Measurements from ENCODE around the gene ITGAD. TPM values are rescaled to one million over a fixed set of nuclear protein-coding genes. Genes with fewer than 3 reads are reported as not detected.

The ITGAD gene
- total and polyA plus RNA-seq, 5 experiments from 2014 or later, result 0.52 TPM; not detected in 4

Other genes starting within 250 kb of the ITGAD start
- gene PRSS36, start 243.3 kb upstream of the ITGAD start, total RNA-seq, result under 1 TPM; 0.63 to 0.83 TPM
- 1 to 10 TPM in 2 of 3 donors, under 1 TPM in 1; 0.79 to 3.5 (median 1.4) TPM for gene PRSS36, start 243.3 kb upstream of the ITGAD start, polyA plus RNA-seq
- gene FUS, start 213.2 kb upstream of the ITGAD start, total RNA-seq, result 100 to 1,000 TPM; 607 to 637 TPM
- gene FUS, start 213.2 kb upstream of the ITGAD start, polyA plus RNA-seq, result 100 to 1,000 TPM; 118 to 163 (median 149) TPM
- gene PYCARD, start 190.6 kb upstream of the ITGAD start, total RNA-seq, result 10 to 100 TPM; 22.0 to 22.2 TPM
- gene PYCARD, start 190.6 kb upstream of the ITGAD start, polyA plus RNA-seq, result 10 to 100 TPM; 39.3 to 65.2 (median 39.7) TPM
- not detected for gene TRIM72, start 179.2 kb upstream of the ITGAD start, total RNA-seq
- not detected for gene TRIM72, start 179.2 kb upstream of the ITGAD start, polyA plus RNA-seq
- gene PYDC1, start 176.2 kb upstream of the ITGAD start, total RNA-seq, result not detected
- not detected for gene PYDC1, start 176.2 kb upstream of the ITGAD start, polyA plus RNA-seq
- 1 to 10 TPM; 1.5 to 1.8 TPM for gene ITGAM, start 133.4 kb upstream of the ITGAD start, total RNA-seq
- gene ITGAM, start 133.4 kb upstream of the ITGAD start, polyA plus RNA-seq, result 1 to 10 TPM in 1 of 3 donors, under 1 TPM in 2; 0.21 to 6.5 (median 0.77) TPM
- gene ITGAX, start 38.2 kb upstream of the ITGAD start, total RNA-seq, result under 1 TPM; 0.80 to 0.88 TPM
- gene ITGAX, start 38.2 kb upstream of the ITGAD start, polyA plus RNA-seq, result 1 to 10 TPM in 1 of 3 donors, under 1 TPM in 2; 0.03 to 1.1 (median 0.06) TPM
- gene COX6A2, start 35.0 kb downstream of the ITGAD start, total RNA-seq, result not detected
- gene COX6A2, start 35.0 kb downstream of the ITGAD start, polyA plus RNA-seq, result not detected
- gene ZNF843, start 49.5 kb downstream of the ITGAD start, total RNA-seq, result under 1 TPM; 0.38 to 0.49 TPM
- gene ZNF843, start 49.5 kb downstream of the ITGAD start, polyA plus RNA-seq, result under 1 TPM in 2 of 3 donors, not detected in 1; 0.03 to 0.21 TPM
- gene ARMC5, start 66.2 kb downstream of the ITGAD start, total RNA-seq, result 10 to 100 TPM; 11.1 to 12.0 TPM
- 1 to 10 TPM; 6.2 to 9.8 (median 8.0) TPM for gene ARMC5, start 66.2 kb downstream of the ITGAD start, polyA plus RNA-seq
- under 1 TPM; 0.58 to 0.68 TPM for gene TGFB1I1, start 78.8 kb downstream of the ITGAD start, total RNA-seq
- under 1 TPM; 0.08 to 0.22 (median 0.20) TPM for gene TGFB1I1, start 78.8 kb downstream of the ITGAD start, polyA plus RNA-seq
- 1 to 10 TPM; 3.5 to 4.7 TPM for gene SLC5A2, start 89.8 kb downstream of the ITGAD start, total RNA-seq
- 1 to 10 TPM; 2.3 to 2.5 (median 2.5) TPM for gene SLC5A2, start 89.8 kb downstream of the ITGAD start, polyA plus RNA-seq
- 100 to 1,000 TPM; 108 to 110 TPM for gene RUSF1, start 115.1 kb downstream of the ITGAD start, total RNA-seq
- 10 to 100 TPM; 15.3 to 28.6 (median 22.3) TPM for gene RUSF1, start 115.1 kb downstream of the ITGAD start, polyA plus RNA-seq
- not detected for gene AHSP, start 134.6 kb downstream of the ITGAD start, total RNA-seq
- not detected for gene AHSP, start 134.6 kb downstream of the ITGAD start, polyA plus RNA-seq

All from naive thymus-derived CD8-positive, alpha-beta T cell (primary cell).